Natural killer cell (primary cell): ENCODE data around the gene ADAMTS18. TPM values are rescaled to one million over a fixed set of nuclear protein-coding genes. Genes with fewer than 3 reads are reported as not detected.

Source experiments
- ATAC-seq, 3 donors: fragments of 150-1000 bp in 2 of 3; fragments of 200-7000 bp in 1 of 3; cut with Tn5 transposase; 1 replicate in 1 of 3; 2 replicates in 2 of 3; pipeline ENCODE4 v1.10.0; 2021; ENCODE audit warnings: mild to moderate bottlenecking in 2 of 3, moderate library complexity in 2 of 3
- DNase-seq, 2 donors: peaks; one replicate each; pipeline versions ENCODE4 v3.0.0 to v3.0.0-alpha.2; 2013 to 2021; ENCODE audit warnings: mixed read lengths in 1 of 2
- H3K27ac ChIP-seq: one replicate; pipeline ENCODE4 v1.5.1; 2013; ENCODE audit warnings: mild to moderate bottlenecking, low read length
- H3K27me3 ChIP-seq: one replicate; pipeline ENCODE4 v1.6.1; 2013; ENCODE audit warnings: low read length; ENCODE audit not compliant: control insufficient read depth, insufficient read depth
- H3K36me3 ChIP-seq: one replicate; pipeline ENCODE4 v1.6.1; 2013; ENCODE audit warnings: low read length; ENCODE audit not compliant: control insufficient read depth, insufficient read depth
- H3K4me1 ChIP-seq: one replicate; pipeline ENCODE4 v1.6.1; 2013; ENCODE audit warnings: low read length; ENCODE audit not compliant: control insufficient read depth, insufficient read depth
- H3K4me3 ChIP-seq: one replicate; pipeline ENCODE4 v1.5.1; 2013; ENCODE audit warnings: low read length
- H3K9me3 ChIP-seq: one replicate; pipeline ENCODE4 v1.6.1; 2013; ENCODE audit warnings: low read length; ENCODE audit not compliant: control insufficient read depth, insufficient read depth
- H3K27ac Mint-ChIP-seq, 2 donors: one replicate each; pipeline ENCODE4 v1.8.0; 2022; ENCODE audit warnings: mild to moderate bottlenecking in 2 of 2, mixed read lengths in 2 of 2, moderate library complexity in 1 of 2
- H3K27me3 Mint-ChIP-seq, 2 donors: one replicate each; pipeline ENCODE4 v1.8.0; 2022; ENCODE audit warnings: low read depth in 2 of 2, mixed read lengths in 2 of 2
- H3K36me3 Mint-ChIP-seq: one replicate; pipeline ENCODE4 v1.8.0; 2022; ENCODE audit warnings: mixed read lengths
- H3K4me1 Mint-ChIP-seq, 2 donors: one replicate each; pipeline ENCODE4 v1.8.0; 2022; ENCODE audit warnings: mixed read lengths in 2 of 2
- H3K4me3 Mint-ChIP-seq: one replicate; pipeline ENCODE4 v1.8.0; 2022; ENCODE audit warnings: mild to moderate bottlenecking, moderate library complexity, mixed read lengths
- H3K9me3 Mint-ChIP-seq, 2 donors: one replicate each; pipeline ENCODE4 v1.8.0; 2022; ENCODE audit warnings: mixed read lengths in 2 of 2
- WGBS: methylation state at CpG from one replicate; pipeline ENCODE4 v1.1.7; 2013; ENCODE audit warnings: missing lambda C conversion rate; ENCODE audit not compliant: insufficient coverage; 5-methylcytosine and 5-hydroxymethylcytosine counted together
- intact Hi-C: fragments of 100-400 bp; cut with micrococcal nuclease; formaldehyde crosslinking; loops from one replicate; pipeline ENCODE4 v1.14.2; 2022
- total RNA-seq, 4 donors: library from RNA; stranded (reverse); fragments of 120-200 nt in 1 of 4; gene quantifications; one replicate each; pipeline versions ENCODE4 v1.2.3 to v1.2.4, GENCODE V29; 2013 to 2022
- TF ChIP-seq, protein P1 (sequence below): fragments of 200-600 bp; IDR thresholded peaks from one replicate; pipeline ENCODE4 v1.8.0; 2022; ENCODE audit warnings: antibody characterized with exemption

Gene ADAMTS18, protein sequence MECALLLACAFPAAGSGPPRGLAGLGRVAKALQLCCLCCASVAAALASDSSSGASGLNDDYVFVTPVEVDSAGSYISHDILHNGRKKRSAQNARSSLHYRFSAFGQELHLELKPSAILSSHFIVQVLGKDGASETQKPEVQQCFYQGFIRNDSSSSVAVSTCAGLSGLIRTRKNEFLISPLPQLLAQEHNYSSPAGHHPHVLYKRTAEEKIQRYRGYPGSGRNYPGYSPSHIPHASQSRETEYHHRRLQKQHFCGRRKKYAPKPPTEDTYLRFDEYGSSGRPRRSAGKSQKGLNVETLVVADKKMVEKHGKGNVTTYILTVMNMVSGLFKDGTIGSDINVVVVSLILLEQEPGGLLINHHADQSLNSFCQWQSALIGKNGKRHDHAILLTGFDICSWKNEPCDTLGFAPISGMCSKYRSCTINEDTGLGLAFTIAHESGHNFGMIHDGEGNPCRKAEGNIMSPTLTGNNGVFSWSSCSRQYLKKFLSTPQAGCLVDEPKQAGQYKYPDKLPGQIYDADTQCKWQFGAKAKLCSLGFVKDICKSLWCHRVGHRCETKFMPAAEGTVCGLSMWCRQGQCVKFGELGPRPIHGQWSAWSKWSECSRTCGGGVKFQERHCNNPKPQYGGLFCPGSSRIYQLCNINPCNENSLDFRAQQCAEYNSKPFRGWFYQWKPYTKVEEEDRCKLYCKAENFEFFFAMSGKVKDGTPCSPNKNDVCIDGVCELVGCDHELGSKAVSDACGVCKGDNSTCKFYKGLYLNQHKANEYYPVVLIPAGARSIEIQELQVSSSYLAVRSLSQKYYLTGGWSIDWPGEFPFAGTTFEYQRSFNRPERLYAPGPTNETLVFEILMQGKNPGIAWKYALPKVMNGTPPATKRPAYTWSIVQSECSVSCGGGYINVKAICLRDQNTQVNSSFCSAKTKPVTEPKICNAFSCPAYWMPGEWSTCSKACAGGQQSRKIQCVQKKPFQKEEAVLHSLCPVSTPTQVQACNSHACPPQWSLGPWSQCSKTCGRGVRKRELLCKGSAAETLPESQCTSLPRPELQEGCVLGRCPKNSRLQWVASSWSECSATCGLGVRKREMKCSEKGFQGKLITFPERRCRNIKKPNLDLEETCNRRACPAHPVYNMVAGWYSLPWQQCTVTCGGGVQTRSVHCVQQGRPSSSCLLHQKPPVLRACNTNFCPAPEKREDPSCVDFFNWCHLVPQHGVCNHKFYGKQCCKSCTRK (N-terminal part only)
- total RNA-seq, result not detected
- total RNA-seq (2013), result not detected

GRCh38 chr16:77434530-77435271 lies at the start of gene ADAMTS18:
TSS of gene ADAMTS18 (minus strand) at chr16:77435034. CDS start at chr16:77434695, 339 bp downstream.
- whole genome bisulfite sequencing, result 4% methylated on average over 92 of the region's 92 CpGs
- Mint-ChIP-seq H3K27me3 (peaks cover 25 to 59% of the 10 kb centered on the region in 2 donors), H3K4me3 (no peak within 1 kb of the TSS), H3K9me3 (no peaks in the 10 kb centered on the region), H3K27ac (no peak within 1 kb of the TSS), H3K36me3 (peaks cover 6% of the 10 kb centered on the region), H3K4me1 (no peaks in the 10 kb centered on the region)
- Histone ChIP-seq H3K27me3 (no peaks in the 10 kb centered on the region), H3K4me3 (no peak within 1 kb of the TSS), H3K9me3 (no peaks in the 10 kb centered on the region), H3K4me1 (no peaks in the 10 kb centered on the region), H3K27ac (no peak within 1 kb of the TSS), H3K36me3 (no peaks in the 10 kb centered on the region)
- intact Hi-C loops, result no loop called here
- no peak for DNase-seq
- TF ChIP-seq, protein P1, sequence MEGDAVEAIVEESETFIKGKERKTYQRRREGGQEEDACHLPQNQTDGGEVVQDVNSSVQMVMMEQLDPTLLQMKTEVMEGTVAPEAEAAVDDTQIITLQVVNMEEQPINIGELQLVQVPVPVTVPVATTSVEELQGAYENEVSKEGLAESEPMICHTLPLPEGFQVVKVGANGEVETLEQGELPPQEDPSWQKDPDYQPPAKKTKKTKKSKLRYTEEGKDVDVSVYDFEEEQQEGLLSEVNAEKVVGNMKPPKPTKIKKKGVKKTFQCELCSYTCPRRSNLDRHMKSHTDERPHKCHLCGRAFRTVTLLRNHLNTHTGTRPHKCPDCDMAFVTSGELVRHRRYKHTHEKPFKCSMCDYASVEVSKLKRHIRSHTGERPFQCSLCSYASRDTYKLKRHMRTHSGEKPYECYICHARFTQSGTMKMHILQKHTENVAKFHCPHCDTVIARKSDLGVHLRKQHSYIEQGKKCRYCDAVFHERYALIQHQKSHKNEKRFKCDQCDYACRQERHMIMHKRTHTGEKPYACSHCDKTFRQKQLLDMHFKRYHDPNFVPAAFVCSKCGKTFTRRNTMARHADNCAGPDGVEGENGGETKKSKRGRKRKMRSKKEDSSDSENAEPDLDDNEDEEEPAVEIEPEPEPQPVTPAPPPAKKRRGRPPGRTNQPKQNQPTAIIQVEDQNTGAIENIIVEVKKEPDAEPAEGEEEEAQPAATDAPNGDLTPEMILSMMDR, result no peak
- no peak for ATAC-seq

DNA sequence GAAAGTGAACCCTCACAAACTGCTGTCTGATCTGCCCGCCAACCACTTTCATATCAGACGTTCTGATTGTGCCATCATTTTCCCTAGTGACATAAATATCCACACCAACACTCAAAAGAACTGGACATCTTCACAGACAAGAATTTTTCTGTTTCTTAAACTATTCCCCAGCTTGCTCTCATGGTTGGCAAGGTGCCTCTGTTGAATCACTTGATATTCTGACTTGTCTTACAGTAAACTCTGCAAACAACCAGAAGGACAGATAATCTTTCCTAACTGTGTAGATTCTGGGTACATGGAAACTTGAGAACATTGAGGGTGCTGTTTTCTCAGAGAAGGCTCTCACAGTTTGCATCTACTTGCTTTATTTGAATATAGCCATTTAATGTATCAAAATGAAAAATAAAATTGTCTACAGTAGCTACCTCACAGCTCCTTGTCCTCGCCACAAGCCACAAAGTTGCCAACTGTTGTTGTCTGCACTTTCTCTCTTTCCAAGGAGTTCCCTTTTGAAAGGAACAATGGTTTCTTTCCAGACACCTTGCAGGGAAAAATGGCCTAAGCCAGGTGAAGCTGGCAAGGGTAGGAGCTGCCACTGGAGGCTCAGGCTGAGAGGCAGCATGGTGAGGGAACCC lies 46.0 kb upstream of the ADAMTS18 start:
- H3K4me3 Mint-ChIP-seq, result no peak overlapping the region
- intact Hi-C loops, result no loop called here
- Histone ChIP-seq H3K27me3 (no peaks in the 10 kb centered on the region), H3K27ac (no peak overlapping the region), H3K4me3 (no peak overlapping the region), H3K4me1 (no peaks in the 10 kb centered on the region), H3K36me3 (no peaks in the 10 kb centered on the region), H3K9me3 (no peaks in the 10 kb centered on the region)
- no peak overlapping the region for H3K27ac Mint-ChIP-seq
- 79% methylated on average over 3 of the region's 3 CpGs for WGBS
- H3K9me3 Mint-ChIP-seq, result peaks cover 0 to 4% of the 10 kb centered on the region in 2 donors
- no peak for DNase-seq
- no peaks in the 10 kb centered on the region for H3K4me1 Mint-ChIP-seq
- ATAC-seq, result no peak
- H3K27me3 Mint-ChIP-seq, result peaks cover 6 to 9% of the 10 kb centered on the region in 2 donors
- TF ChIP-seq, protein P1, result no peak
- H3K36me3 Mint-ChIP-seq, result no peaks in the 10 kb centered on the region

- no CpG with 5 or more reads among the region's 1 CpG for WGBS
- ATAC-seq, result no peak
- Histone ChIP-seq H3K4me3 (no peak overlapping the region), H3K27ac (no peak overlapping the region), H3K9me3 (no peaks in the 10 kb centered on the region), H3K27me3 (no peaks in the 10 kb centered on the region), H3K4me1 (no peaks in the 10 kb centered on the region), H3K36me3 (no peaks in the 10 kb centered on the region)
- no peak overlapping the region for H3K27ac Mint-ChIP-seq
- H3K36me3 Mint-ChIP-seq, result no peaks in the 10 kb centered on the region
- H3K4me1 Mint-ChIP-seq, result no peaks in the 10 kb centered on the region
- DNase-seq, result no peak
- H3K9me3 Mint-ChIP-seq, result no peaks in the 10 kb centered on the region
- TF ChIP-seq, protein P1, result no peak
- intact Hi-C loops, result no loop called here
- peaks cover 5 to 31% of the 10 kb centered on the region in 2 donors for H3K27me3 Mint-ChIP-seq
- no peak overlapping the region for H3K4me3 Mint-ChIP-seq
These were observed 37.4 kb upstream of the ADAMTS18 start for GRCh38 chr16:77472262-77472661.
